WTC11 (cell line): Measurements from ENCODE around the gene ATXN7. TPM values are rescaled to one million over a fixed set of nuclear protein-coding genes. Genes with fewer than 3 reads are reported as not detected.

Source experiments
- FOXK1 ChIP-seq: sonication (generic); formaldehyde crosslinking; IDR thresholded peaks from 2 replicates; pipeline ENCODE4 v1.8.0; 2022; ENCODE audit warnings: mild to moderate bottlenecking, moderate library complexity, missing genetic modification reagents
- RORB ChIP-seq: fragments of 250-450 bp; sonication (Bioruptor Pico); IDR thresholded peaks from 2 replicates; pipeline ENCODE4 v1.9.0; 2021; ENCODE audit warnings: mild to moderate bottlenecking
- ZNF121 ChIP-seq: sonication (generic); formaldehyde crosslinking; IDR thresholded peaks from 2 replicates; pipeline ENCODE4 v1.8.0; 2023; ENCODE audit warnings: missing genetic modification reagents
- total RNA-seq: library from RNA; stranded (reverse); gene quantifications from 3 replicates; pipeline ENCODE4 v1.2.3, GENCODE V29; 2021
- TF ChIP-seq, protein P1 (sequence below): sonication (generic); formaldehyde crosslinking; IDR thresholded peaks from 2 replicates; pipeline ENCODE4 v1.8.1; 2023; ENCODE audit warnings: mild to moderate bottlenecking, missing genetic modification reagents
- TF ChIP-seq, protein P2 (sequence below): sonication (generic); formaldehyde crosslinking; IDR thresholded peaks from 2 replicates; pipeline ENCODE4 v1.8.1; 2023; ENCODE audit warnings: mild to moderate bottlenecking, moderate library complexity, missing genetic modification reagents

The ATXN7 gene
- total RNA-seq, 1 experiment from 2014 or later, result 11.7 TPM

DNA sequence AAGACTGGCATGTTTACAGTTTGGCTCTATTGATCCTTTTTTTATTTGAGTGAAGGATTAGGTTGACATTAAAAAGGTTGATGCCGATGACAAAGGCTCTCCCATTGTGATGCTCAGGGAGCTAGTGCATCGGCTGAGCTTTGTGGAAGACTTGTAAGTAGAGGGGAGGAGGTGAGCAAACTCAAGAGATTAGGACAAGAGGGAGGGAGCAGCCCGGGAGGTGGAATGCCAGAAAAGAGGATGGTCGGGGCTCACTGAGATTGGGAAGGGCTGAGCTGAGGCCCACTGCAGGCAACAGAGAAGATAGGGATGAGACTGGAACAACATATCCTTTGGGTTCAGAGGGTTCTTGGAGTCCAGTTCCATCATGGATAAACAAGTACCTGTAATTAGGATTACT lies 186.2 kb downstream of the ATXN7 start (continued):
- TF ChIP-seq, protein P1, sequence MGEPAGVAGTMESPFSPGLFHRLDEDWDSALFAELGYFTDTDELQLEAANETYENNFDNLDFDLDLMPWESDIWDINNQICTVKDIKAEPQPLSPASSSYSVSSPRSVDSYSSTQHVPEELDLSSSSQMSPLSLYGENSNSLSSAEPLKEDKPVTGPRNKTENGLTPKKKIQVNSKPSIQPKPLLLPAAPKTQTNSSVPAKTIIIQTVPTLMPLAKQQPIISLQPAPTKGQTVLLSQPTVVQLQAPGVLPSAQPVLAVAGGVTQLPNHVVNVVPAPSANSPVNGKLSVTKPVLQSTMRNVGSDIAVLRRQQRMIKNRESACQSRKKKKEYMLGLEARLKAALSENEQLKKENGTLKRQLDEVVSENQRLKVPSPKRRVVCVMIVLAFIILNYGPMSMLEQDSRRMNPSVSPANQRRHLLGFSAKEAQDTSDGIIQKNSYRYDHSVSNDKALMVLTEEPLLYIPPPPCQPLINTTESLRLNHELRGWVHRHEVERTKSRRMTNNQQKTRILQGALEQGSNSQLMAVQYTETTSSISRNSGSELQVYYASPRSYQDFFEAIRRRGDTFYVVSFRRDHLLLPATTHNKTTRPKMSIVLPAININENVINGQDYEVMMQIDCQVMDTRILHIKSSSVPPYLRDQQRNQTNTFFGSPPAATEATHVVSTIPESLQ (CRISPR knock-in tag), result no peak
- TF ChIP-seq FOXK1 (no peak), RORB (CRISPR knock-in tag) (no peak), ZNF121 (no peak)
- TF ChIP-seq, protein P2, sequence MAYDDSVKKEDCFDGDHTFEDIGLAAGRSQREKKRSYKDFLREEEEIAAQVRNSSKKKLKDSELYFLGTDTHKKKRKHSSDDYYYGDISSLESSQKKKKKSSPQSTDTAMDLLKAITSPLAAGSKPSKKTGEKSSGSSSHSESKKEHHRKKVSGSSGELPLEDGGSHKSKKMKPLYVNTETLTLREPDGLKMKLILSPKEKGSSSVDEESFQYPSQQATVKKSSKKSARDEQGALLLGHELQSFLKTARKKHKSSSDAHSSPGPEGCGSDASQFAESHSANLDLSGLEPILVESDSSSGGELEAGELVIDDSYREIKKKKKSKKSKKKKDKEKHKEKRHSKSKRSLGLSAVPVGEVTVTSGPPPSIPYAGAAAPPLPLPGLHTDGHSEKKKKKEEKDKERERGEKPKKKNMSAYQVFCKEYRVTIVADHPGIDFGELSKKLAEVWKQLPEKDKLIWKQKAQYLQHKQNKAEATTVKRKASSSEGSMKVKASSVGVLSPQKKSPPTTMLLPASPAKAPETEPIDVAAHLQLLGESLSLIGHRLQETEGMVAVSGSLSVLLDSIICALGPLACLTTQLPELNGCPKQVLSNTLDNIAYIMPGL, result no peak

Other genes starting within 250 kb of the ATXN7 start
- gene SNTN, start 211.2 kb upstream of the ATXN7 start, total RNA-seq, result not detected in 3 replicates
- gene C3orf49, start 44.6 kb upstream of the ATXN7 start, total RNA-seq, result not detected in 3 replicates
- 53.0 to 59.4 TPM (median 58.4 TPM) in 3 replicates for gene THOC7, start 62 bp upstream of the ATXN7 start, total RNA-seq
- 1.3 TPM in 1 of 3 replicates, not detected in the others for gene SCAANT1, start 48.5 kb downstream of the ATXN7 start, total RNA-seq
- 89.8 to 105 TPM (median 92.0 TPM) in 3 replicates for gene PSMD6, start 159.6 kb downstream of the ATXN7 start, total RNA-seq